BJ (cell line): ENCODE results near the gene CLEC14A. TPM values are rescaled to one million over a fixed set of nuclear protein-coding genes. Genes with fewer than 3 reads are reported as not detected.

Experiments
- CTCF ChIA-PET: fragments of 350-600 bp; formaldehyde crosslinking; extraction: SDS; loops from one replicate; lab custom pipeline; 2021; ENCODE audit warnings: antibody characterized with exemption, inconsistent platforms; lab: Yijun Ruan, JAX
- POLR2A ChIA-PET: fragments of 300-600 bp; sonication (Branson Sonifier 250); formaldehyde crosslinking; extraction: SDS; loops from one replicate; lab custom pipeline; 2021; ENCODE audit warnings: antibody characterized with exemption; lab: Charles Lee
- DNase-seq: peaks from one replicate; pipeline ENCODE4 v3.0.0-alpha.2; 2011; ENCODE audit warnings: low read depth
- H3K27me3 ChIP-seq: 2 replicates; pipeline ENCODE4 v1.6.0; 2011; ENCODE audit warnings: low read length; ENCODE audit not compliant: control insufficient read depth, insufficient read depth
- H3K36me3 ChIP-seq: 2 replicates; pipeline ENCODE4 v1.5.1; 2011; ENCODE audit warnings: low read length; ENCODE audit not compliant: control insufficient read depth, insufficient read depth
- H3K4me3 ChIP-seq: 2 replicates; pipeline ENCODE4 v1.5.1; 2011; ENCODE audit warnings: low read depth, mild to moderate bottlenecking, control low read depth, low read length
- polyA plus RNA-seq: library from polyadenylated mRNA; depleted of rRNA; stranded (reverse); fragments of >200 nt; gene quantifications from 2 replicates; pipeline ENCODE4 v1.2.3, GENCODE V29; 2011
- TF ChIP-seq, protein P1 (sequence below): IDR thresholded peaks from 2 replicates; pipeline ENCODE4 v1.5.1; 2011; ENCODE audit warnings: low read depth, mild to moderate bottlenecking, control low read depth, inconsistent platforms, low read length, moderate library complexity; ENCODE audit not compliant: insufficient read depth

The CLEC14A gene
- polyA plus RNA-seq, 1 experiment = 0.23 TPM

DNA sequence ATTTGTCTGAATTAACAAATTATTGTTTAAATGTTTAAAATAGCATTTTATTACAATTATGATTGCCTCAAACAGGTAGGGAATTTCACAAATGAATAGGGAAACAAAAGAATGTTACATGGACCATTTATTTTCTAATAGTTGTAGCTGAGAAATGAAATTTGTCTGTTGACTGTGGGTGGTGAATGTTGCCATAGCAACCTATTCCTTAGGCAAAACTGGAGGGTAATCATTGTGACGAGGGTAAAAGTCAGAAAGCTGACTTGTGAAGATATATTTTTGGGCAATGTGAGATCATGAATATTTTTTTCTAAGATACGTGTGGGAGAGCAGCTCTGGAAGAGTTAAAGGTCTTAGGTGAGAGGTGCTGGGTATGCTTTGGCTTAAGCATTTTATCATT, 24.2 kb upstream of the CLEC14A start:
- no peaks in the 10 kb centered on the region for H3K36me3 ChIP-seq
- TF ChIP-seq, protein P1, sequence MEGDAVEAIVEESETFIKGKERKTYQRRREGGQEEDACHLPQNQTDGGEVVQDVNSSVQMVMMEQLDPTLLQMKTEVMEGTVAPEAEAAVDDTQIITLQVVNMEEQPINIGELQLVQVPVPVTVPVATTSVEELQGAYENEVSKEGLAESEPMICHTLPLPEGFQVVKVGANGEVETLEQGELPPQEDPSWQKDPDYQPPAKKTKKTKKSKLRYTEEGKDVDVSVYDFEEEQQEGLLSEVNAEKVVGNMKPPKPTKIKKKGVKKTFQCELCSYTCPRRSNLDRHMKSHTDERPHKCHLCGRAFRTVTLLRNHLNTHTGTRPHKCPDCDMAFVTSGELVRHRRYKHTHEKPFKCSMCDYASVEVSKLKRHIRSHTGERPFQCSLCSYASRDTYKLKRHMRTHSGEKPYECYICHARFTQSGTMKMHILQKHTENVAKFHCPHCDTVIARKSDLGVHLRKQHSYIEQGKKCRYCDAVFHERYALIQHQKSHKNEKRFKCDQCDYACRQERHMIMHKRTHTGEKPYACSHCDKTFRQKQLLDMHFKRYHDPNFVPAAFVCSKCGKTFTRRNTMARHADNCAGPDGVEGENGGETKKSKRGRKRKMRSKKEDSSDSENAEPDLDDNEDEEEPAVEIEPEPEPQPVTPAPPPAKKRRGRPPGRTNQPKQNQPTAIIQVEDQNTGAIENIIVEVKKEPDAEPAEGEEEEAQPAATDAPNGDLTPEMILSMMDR = no peak
- H3K4me3 ChIP-seq = no peak overlapping the region
- ChIA-PET CTCF (interaction anchor here (0.7 to 1.6 kb wide), 4 partner anchors 9 to 193 kb away, joined by 3 to 4 read pairs (median 4); no protein-coding TSS in a partner anchor), POLR2A (no interaction called here)
- DNase-seq = no peak
- no peaks in the 10 kb centered on the region for H3K27me3 ChIP-seq

- TF ChIP-seq, protein P1 = no peak
- CTCF ChIA-PET = interaction anchor here (0.7 to 1.6 kb wide), 3 partner anchors 9 to 194 kb away, joined by 3 to 4 read pairs (median 3); no protein-coding TSS in a partner anchor
- Histone ChIP-seq H3K4me3 (no peak overlapping the region), H3K36me3 (no peaks in the 10 kb centered on the region), H3K27me3 (no peaks in the 10 kb centered on the region)
- no peak for DNase-seq
- POLR2A ChIA-PET = no interaction called here
Observed at GRCh38 chr14:38279572-38279971, 23.7 kb upstream of the CLEC14A start.

DNA sequence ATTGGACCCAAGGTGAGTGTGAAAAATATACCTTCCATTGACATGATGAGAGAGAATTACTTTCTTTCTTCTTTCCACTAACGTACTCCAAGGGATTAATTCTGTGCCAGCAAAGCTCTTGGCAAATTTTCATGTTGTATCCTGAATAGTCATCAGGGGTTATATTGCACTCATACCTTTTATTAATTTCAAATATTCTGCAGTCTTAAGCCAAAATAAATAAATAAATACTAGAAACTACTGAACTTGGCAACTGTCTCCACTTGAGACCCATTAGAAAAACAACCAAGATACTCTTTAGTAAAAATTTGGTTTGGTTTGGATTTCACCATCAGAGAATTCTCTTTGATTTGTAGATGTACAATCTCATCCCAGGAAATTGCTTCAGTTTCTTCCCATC, 22.1 kb upstream of the CLEC14A start:
- CTCF ChIA-PET = no interaction called here
- no peak for DNase-seq
- POLR2A ChIA-PET = interaction anchor here (0.7 kb wide), 1 partner anchor 242 kb away, joined by 3 read pairs; no protein-coding TSS in a partner anchor
- Histone ChIP-seq H3K27me3 (no peaks in the 10 kb centered on the region), H3K36me3 (no peaks in the 10 kb centered on the region), H3K4me3 (no peak overlapping the region)
- TF ChIP-seq, protein P1 = no peak

- Histone ChIP-seq H3K4me3 (no peak overlapping the region), H3K27me3 (no peaks in the 10 kb centered on the region), H3K36me3 (no peaks in the 10 kb centered on the region)
- TF ChIP-seq, protein P1 = no peak
- DNase-seq = no peak
- ChIA-PET CTCF (interaction anchor here (1.4 kb wide), 1 partner anchor 14 kb away, joined by 3 read pairs; no protein-coding TSS in a partner anchor), POLR2A (no interaction called here)
Observed at GRCh38 chr14:38262844-38263243, 7.0 kb upstream of the CLEC14A start.

DNA sequence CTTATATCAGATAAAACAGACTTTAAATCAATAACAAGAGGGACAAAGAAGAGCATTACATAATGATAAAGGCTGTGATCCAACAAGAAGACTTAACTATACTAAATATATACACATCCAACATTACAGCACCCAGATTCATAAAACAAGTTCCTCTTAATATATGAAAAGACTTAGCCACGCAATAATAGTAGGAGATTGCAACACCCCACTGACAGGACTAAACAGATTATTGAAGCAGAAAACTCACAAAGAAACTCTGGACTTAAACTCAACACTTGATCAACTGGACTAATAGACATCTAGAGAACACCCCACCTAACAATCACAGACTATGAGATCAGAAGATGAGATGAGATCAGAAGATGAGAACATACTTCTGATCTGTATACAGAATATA, 5.7 kb upstream of the CLEC14A start:
- no peaks in the 10 kb centered on the region for H3K36me3 ChIP-seq
- no peak for DNase-seq
- ChIA-PET CTCF (no interaction called here), POLR2A (no interaction called here)
- TF ChIP-seq, protein P1 = no peak
- no peak overlapping the region for H3K4me3 ChIP-seq
- no peaks in the 10 kb centered on the region for H3K27me3 ChIP-seq
